Measurements from ENCODE around the gene NUP88. TPM values are rescaled to one million over a fixed set of nuclear protein-coding genes. Genes with fewer than 3 reads are reported as not detected.

The NUP88 gene
- total RNA-seq, 1 donor from 2014 or later: 42.4 TPM

DNA sequence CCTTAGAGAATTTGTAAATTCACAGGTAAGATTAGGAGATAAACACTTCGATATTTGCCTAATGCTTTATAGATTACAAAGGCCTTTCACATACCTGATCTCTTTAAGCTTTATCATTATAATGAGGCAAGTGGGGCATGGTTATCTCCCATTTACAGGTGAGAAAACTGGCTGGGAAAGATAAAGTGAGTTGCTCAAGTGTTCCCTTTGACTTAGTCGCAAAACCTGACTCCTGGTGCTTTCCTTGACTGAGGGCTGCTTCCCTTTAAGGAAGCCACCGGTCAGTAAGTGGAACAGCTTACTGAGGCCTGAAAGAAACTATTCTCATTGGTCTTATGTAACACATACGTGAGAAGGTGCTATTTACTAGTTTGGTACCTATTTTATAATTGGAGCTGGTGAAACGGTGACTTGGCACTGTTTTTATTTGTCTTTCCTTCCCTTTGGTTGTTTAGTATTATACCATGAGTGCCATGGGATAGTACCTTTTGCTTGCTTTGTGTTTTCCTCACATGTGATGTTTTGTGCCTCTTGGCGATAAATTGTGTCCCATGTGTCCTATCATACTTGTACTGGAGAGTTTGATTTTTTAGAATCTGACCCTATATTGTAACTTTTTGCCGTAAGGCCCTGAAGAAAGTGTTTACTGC is 57.2 kb downstream of the NUP88 start:
- Mint-ChIP-seq H3K27me3 (ENCODE audit: unreplicated experiment) (no peaks in the 10 kb centered on the region), H3K36me3 (ENCODE audit: low read depth, unreplicated experiment) (peaks cover 29% of the 10 kb centered on the region), H3K9me3 (ENCODE audit: unreplicated experiment) (no peaks in the 10 kb centered on the region), H3K4me1 (ENCODE audit: unreplicated experiment) (no peaks in the 10 kb centered on the region), H3K27ac (ENCODE audit: unreplicated experiment) (no peak overlapping the region), H3K4me3 (ENCODE audit: unreplicated experiment) (no peak overlapping the region)
- no peak for DNase-seq (ENCODE audit: low spot score)
- TF ChIP-seq CTCF (IDR thresholded peaks at IDR 0.05; ENCODE audit: unreplicated experiment): no peak

- Mint-ChIP-seq H3K36me3 (ENCODE audit: low read depth, unreplicated experiment) (peaks cover 29% of the 10 kb centered on the region), H3K27ac (ENCODE audit: unreplicated experiment) (no peak overlapping the region), H3K9me3 (ENCODE audit: unreplicated experiment) (no peaks in the 10 kb centered on the region), H3K27me3 (ENCODE audit: unreplicated experiment) (no peaks in the 10 kb centered on the region), H3K4me1 (ENCODE audit: unreplicated experiment) (no peaks in the 10 kb centered on the region), H3K4me3 (ENCODE audit: unreplicated experiment) (peak overlapping the region; percentile 48)
- TF ChIP-seq CTCF (IDR thresholded peaks at IDR 0.05; ENCODE audit: unreplicated experiment): no peak
- DNase-seq (ENCODE audit: low spot score): no peak
Measured at GRCh38 chr17:5361426-5361825, 58.0 kb downstream of the NUP88 start.

DNA sequence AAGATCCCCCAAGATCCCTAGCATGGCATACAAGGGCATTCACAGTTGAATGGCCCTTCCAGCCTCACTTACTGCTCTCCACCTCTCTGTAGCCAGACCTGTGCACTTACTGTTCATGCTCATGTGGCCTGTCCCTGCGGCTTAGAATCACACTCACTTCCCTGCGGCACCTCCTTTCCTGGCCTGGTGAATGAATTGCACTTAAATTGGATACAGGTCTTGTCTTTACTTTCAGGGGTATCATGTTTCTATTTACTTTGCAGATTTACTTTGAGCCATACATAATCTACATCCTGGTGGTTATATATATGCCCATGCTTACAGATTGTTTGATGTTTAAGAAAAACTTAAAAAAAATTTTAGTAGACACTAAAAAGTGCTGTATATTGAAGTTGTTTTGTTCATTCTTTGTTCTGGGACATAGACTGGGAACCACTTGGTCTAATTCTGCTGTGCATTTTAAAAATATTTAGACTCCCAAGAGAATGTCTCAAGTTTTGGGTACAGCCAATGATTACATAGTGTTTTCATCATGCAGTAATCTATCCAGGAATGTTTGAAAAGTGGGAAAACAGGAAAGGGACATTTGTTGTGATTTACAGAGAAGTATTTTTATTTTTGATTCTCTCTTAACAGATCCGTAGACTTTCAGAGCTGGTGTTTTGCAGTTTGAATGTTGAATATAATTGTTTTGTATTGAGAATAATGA is 63.9 kb downstream of the NUP88 start:
- Mint-ChIP-seq H3K36me3 (ENCODE audit: low read depth, unreplicated experiment) (peaks cover 24% of the 10 kb centered on the region), H3K27me3 (ENCODE audit: unreplicated experiment) (no peaks in the 10 kb centered on the region), H3K9me3 (ENCODE audit: unreplicated experiment) (no peaks in the 10 kb centered on the region), H3K4me1 (ENCODE audit: unreplicated experiment) (no peaks in the 10 kb centered on the region), H3K27ac (ENCODE audit: unreplicated experiment) (no peak overlapping the region), H3K4me3 (ENCODE audit: unreplicated experiment) (no peak overlapping the region)
- no peak for TF ChIP-seq CTCF (IDR thresholded peaks at IDR 0.05; ENCODE audit: unreplicated experiment)
- DNase-seq (ENCODE audit: low spot score): no peak

DNA sequence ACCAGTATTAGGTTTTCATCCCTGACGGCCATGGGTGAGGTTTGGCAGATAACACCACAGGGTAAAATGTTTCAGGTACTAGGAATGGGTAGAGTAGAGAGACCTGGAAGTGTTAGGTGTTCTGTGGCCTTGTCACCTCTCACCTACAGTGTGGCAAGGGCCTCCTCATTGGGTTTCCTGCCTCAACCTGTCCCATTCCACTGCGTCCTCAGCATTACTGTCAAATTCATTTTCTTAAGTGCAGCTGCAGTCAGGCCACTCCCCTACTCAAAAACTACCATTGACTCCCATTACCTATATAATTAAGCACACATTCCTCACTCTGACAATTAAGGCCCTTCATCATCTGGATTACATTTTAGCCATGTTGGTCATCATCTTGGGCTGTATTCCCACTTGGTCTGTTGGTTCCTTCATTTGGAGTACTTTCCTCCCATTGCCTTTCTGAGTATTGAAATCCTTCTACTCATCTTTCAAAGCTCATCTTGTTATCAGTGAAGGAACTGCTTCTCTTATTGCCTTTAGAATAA is 64.5 kb downstream of the NUP88 start:
- Mint-ChIP-seq H3K36me3 (ENCODE audit: low read depth, unreplicated experiment) (peaks cover 21% of the 10 kb centered on the region), H3K27ac (ENCODE audit: unreplicated experiment) (no peak overlapping the region), H3K4me1 (ENCODE audit: unreplicated experiment) (no peaks in the 10 kb centered on the region)

More for the DNA sequence above, 64.5 kb downstream of the NUP88 start:
- H3K4me3 Mint-ChIP-seq (ENCODE audit: unreplicated experiment): no peak overlapping the region
- no peaks in the 10 kb centered on the region for H3K27me3 Mint-ChIP-seq (ENCODE audit: unreplicated experiment)
- no peaks in the 10 kb centered on the region for H3K9me3 Mint-ChIP-seq (ENCODE audit: unreplicated experiment)
- TF ChIP-seq CTCF (IDR thresholded peaks at IDR 0.05; ENCODE audit: unreplicated experiment): no peak
- DNase-seq (ENCODE audit: low spot score): no peak

Data from endothelial cell (in vitro differentiated cells).